HG03457 (cell line): ENCODE data around the gene CAMK2G.
"Not testable (repeated sequence)": the region's sequence is repeated elsewhere in the genome, so short reads cannot be mapped to it uniquely, and the experiment has no call there.

Experiments used
- ATAC-seq: cut with Tn5 transposase; IDR thresholded peaks from one replicate; pipeline ENCODE4 v1.9.1; 2021; ENCODE audit warnings: moderate number of reproducible peaks; ENCODE audit not compliant: unreplicated experiment

Gene CAMK2G

GRCh38 chr10:73905256-73906020 is 31.1 kb upstream of the CAMK2G start:
- no peak for ATAC-seq

- ATAC-seq: no peak
Observed at GRCh38 chr10:73902351-73902750, 28.0 kb upstream of the CAMK2G start.

GRCh38 chr10:73901261-73901660 is 26.9 kb upstream of the CAMK2G start:
- no peak for ATAC-seq

- no peak for ATAC-seq
Observed at GRCh38 chr10:73900064-73900463, 25.7 kb upstream of the CAMK2G start.

- ATAC-seq: no peak
Observed at GRCh38 chr10:73899423-73899822, 25.1 kb upstream of the CAMK2G start.

- no peak for ATAC-seq
Observed at GRCh38 chr10:73898730-73899410, 24.5 kb upstream of the CAMK2G start.

GRCh38 chr10:73897693-73898092 is 23.3 kb upstream of the CAMK2G start:
- ATAC-seq: no peak

GRCh38 chr10:73895381-73895780 is 21.0 kb upstream of the CAMK2G start:
- ATAC-seq: not testable (repeated sequence)

GRCh38 chr10:73894245-73894971 is 20.1 kb upstream of the CAMK2G start:
- no peak for ATAC-seq

- ATAC-seq: no peak
Observed at GRCh38 chr10:73893426-73893825, 19.1 kb upstream of the CAMK2G start.

GRCh38 chr10:73892310-73893030 is 18.1 kb upstream of the CAMK2G start:
- ATAC-seq: no peak

GRCh38 chr10:73891540-73891939 is 17.2 kb upstream of the CAMK2G start:
- ATAC-seq: no peak

GRCh38 chr10:73890830-73891229 is 16.5 kb upstream of the CAMK2G start:
- not testable (repeated sequence) for ATAC-seq

GRCh38 chr10:73890261-73890660 is 15.9 kb upstream of the CAMK2G start:
- ATAC-seq: no peak

GRCh38 chr10:73889416-73889815 is 15.1 kb upstream of the CAMK2G start:
- ATAC-seq: not testable (repeated sequence)

GRCh38 chr10:73889014-73889413 is 14.7 kb upstream of the CAMK2G start:
- ATAC-seq: no peak

- no peak for ATAC-seq
Observed at GRCh38 chr10:73888514-73888913, 14.2 kb upstream of the CAMK2G start.

- no peak for ATAC-seq
Observed at GRCh38 chr10:73887294-73888039, 13.1 kb upstream of the CAMK2G start.

GRCh38 chr10:73886661-73887293 is 12.4 kb upstream of the CAMK2G start:
- no peak for ATAC-seq

- ATAC-seq: no peak
Observed at GRCh38 chr10:73886085-73886529, 11.8 kb upstream of the CAMK2G start.
